Type B pancreatic cell (in vitro differentiated cells): ENCODE data around the gene PLD1. TPM values are rescaled to one million over a fixed set of nuclear protein-coding genes. Genes with fewer than 3 reads are reported as not detected.
"Not testable (repeated sequence)": the region's sequence is repeated elsewhere in the genome, so short reads cannot be mapped to it uniquely, and the experiment has no call there.

Experiments
- DNase-seq: peaks from one replicate; pipeline ENCODE4 v3.0.0; 2021; ENCODE audit warnings: mixed read lengths; ENCODE audit not compliant: unreplicated experiment; ENCODE audit errors: extremely low spot score
- H3K27ac Mint-ChIP-seq: 2 replicates; pipeline ENCODE4 v1.8.0; 2021; ENCODE audit warnings: mild to moderate bottlenecking, mixed read lengths
- H3K27me3 Mint-ChIP-seq: 2 replicates; pipeline ENCODE4 v1.8.0; 2021; ENCODE audit warnings: mixed read lengths
- H3K36me3 Mint-ChIP-seq: 2 replicates; pipeline ENCODE4 v1.8.0; 2021; ENCODE audit warnings: mixed read lengths
- H3K4me1 Mint-ChIP-seq: one replicate; pipeline ENCODE4 v1.8.0; 2021; ENCODE audit warnings: mixed read lengths; ENCODE audit not compliant: unreplicated experiment
- H3K4me3 Mint-ChIP-seq: 2 replicates; pipeline ENCODE4 v1.8.0; 2021; ENCODE audit warnings: mild to moderate bottlenecking, mixed read lengths
- H3K9me3 Mint-ChIP-seq: 2 replicates; pipeline ENCODE4 v1.8.0; 2021; ENCODE audit warnings: mixed read lengths
- total RNA-seq: library from RNA; stranded (reverse); gene quantifications from 2 replicates; pipeline ENCODE4 v1.2.1, GENCODE V29; 2021; ENCODE audit warnings: low replicate concordance
- TF ChIP-seq, protein P1 (sequence below): fragments of 200-600 bp; sonication (generic); conservative IDR thresholded peaks from 2 replicates; pipeline ENCODE4 v1.5.0; 2021; ENCODE audit warnings: antibody characterized with exemption, mild to moderate bottlenecking

Gene PLD1
- total RNA-seq, 1 donor from 2014 or later: 33.3 TPM

DNA sequence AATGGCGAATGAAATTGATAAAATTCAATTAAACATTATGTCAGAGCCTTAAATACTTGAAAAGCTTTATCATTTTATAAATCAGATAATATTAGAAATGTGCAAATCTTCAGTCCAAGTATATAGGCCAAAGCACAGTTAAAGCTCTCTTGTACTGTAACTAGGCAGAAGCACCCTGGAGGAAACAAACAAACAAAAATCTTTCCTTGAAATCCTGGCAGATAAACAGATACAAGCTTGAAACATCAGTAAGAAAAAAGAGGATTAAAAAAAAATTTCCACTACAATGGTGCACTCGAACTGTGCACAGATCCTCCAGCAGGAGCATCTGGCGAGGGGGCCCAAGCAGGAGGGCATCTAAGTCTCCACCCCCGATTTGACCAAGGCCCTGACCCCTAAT lies 166.6 kb downstream of the PLD1 start:
- no peak overlapping the region for H3K27ac Mint-ChIP-seq
- no peak for DNase-seq
- TF ChIP-seq, protein P1, sequence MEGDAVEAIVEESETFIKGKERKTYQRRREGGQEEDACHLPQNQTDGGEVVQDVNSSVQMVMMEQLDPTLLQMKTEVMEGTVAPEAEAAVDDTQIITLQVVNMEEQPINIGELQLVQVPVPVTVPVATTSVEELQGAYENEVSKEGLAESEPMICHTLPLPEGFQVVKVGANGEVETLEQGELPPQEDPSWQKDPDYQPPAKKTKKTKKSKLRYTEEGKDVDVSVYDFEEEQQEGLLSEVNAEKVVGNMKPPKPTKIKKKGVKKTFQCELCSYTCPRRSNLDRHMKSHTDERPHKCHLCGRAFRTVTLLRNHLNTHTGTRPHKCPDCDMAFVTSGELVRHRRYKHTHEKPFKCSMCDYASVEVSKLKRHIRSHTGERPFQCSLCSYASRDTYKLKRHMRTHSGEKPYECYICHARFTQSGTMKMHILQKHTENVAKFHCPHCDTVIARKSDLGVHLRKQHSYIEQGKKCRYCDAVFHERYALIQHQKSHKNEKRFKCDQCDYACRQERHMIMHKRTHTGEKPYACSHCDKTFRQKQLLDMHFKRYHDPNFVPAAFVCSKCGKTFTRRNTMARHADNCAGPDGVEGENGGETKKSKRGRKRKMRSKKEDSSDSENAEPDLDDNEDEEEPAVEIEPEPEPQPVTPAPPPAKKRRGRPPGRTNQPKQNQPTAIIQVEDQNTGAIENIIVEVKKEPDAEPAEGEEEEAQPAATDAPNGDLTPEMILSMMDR: no peak
- H3K36me3 Mint-ChIP-seq: peaks cover 5% of the 10 kb centered on the region
- H3K9me3 Mint-ChIP-seq: no peaks in the 10 kb centered on the region
- no peak overlapping the region for H3K4me3 Mint-ChIP-seq
- no peaks in the 10 kb centered on the region for H3K27me3 Mint-ChIP-seq
- H3K4me1 Mint-ChIP-seq: peaks cover 5% of the 10 kb centered on the region

DNA sequence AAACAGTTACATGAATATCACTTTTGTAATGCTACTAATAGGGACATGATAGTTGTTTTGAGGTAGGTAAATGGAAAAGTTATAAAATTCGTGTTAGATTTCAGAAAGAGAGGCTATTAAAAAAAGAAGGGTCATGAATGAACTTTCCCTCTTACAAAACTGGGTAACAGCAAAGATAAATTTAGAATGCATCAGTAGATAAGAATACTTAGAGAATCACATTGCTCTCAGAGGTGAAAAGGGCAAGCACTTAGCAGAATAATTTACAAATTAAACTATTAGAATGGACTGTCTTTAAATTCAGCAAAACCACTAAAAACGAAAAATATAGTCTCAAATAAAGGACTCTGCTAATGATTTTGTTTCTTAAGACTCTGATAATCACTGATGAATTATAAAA lies 167.2 kb downstream of the PLD1 start:
- peaks cover 5% of the 10 kb centered on the region for H3K36me3 Mint-ChIP-seq
- no peak overlapping the region for H3K4me3 Mint-ChIP-seq
- DNase-seq: no peak
- TF ChIP-seq, protein P1: no peak
- no peaks in the 10 kb centered on the region for H3K27me3 Mint-ChIP-seq
- H3K9me3 Mint-ChIP-seq: no peaks in the 10 kb centered on the region
- H3K27ac Mint-ChIP-seq: no peak overlapping the region
- H3K4me1 Mint-ChIP-seq: peaks cover 5% of the 10 kb centered on the region

DNA sequence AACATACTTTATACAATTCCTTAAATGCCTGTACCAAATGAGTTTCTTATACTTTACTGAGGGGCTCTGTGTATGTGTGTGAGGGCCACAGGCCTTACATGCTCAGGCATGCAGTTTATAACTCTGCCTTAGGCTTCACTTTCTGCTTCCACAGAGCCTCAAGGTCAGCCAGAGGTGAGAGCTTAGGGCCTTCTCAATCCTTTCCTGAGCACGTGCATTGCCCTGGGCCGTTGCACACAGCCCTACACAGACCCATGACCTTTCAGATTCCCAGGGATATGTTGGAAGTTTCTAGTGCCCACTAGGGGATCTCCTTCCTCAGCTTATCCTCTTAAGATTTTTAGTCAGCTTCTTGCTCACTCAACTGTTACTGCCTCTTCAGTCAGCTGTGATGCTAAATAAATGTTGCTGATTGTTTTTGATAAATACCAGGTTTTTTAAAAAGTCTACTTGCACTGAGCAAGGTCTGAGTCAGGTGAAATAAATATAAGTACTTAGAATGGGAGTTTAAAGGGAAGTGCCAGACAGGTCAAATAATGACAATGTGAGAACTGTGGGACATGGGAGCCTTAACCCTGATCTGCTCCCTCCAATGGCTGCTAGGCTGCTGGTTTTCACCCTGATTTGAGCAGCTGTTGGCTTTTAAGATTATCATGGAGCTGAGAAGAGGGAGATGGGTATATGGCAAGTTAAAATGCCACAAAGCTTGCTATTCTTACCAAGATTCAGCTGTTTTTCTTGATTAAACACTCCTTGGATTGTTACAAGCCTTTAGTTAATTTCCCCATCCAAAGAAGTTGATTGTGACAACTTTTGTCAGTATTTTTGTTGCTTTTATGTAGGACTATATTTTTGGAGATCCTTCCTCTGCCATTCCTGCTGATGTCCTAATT lies 169.5 kb downstream of the PLD1 start:
- H3K36me3 Mint-ChIP-seq: peaks cover 5% of the 10 kb centered on the region
- DNase-seq: no peak
- no peak overlapping the region for H3K4me3 Mint-ChIP-seq
- no peaks in the 10 kb centered on the region for H3K9me3 Mint-ChIP-seq
- no peak overlapping the region for H3K27ac Mint-ChIP-seq
- H3K27me3 Mint-ChIP-seq: no peaks in the 10 kb centered on the region
- TF ChIP-seq, protein P1: peak; percentile 39
- H3K4me1 Mint-ChIP-seq: no peaks in the 10 kb centered on the region

DNA sequence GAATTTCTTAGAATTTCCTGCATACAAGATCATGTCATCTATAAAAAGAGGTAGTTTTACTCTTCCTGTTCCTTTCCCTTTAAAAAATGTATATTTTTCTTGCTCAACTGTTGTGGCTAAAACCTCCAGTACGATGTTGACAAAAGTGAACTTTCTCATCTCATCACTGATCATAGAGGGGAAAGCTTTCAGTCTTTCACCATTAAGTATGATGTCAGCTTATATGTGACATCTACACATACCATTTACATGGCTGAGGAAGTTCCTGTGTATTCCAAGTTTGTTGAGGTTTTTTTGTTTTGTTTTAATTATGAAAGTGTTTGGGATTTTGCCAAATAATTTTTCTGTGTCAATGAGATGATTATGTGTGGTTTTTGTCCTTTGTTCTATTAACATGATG lies 173.6 kb downstream of the PLD1 start:
- no peaks in the 10 kb centered on the region for H3K4me1 Mint-ChIP-seq
- H3K9me3 Mint-ChIP-seq: no peaks in the 10 kb centered on the region
- H3K36me3 Mint-ChIP-seq: peaks cover 3% of the 10 kb centered on the region
- H3K27me3 Mint-ChIP-seq: no peaks in the 10 kb centered on the region
- TF ChIP-seq, protein P1: no peak
- H3K27ac Mint-ChIP-seq: no peak overlapping the region
- no peak overlapping the region for H3K4me3 Mint-ChIP-seq
- no peak for DNase-seq

DNA sequence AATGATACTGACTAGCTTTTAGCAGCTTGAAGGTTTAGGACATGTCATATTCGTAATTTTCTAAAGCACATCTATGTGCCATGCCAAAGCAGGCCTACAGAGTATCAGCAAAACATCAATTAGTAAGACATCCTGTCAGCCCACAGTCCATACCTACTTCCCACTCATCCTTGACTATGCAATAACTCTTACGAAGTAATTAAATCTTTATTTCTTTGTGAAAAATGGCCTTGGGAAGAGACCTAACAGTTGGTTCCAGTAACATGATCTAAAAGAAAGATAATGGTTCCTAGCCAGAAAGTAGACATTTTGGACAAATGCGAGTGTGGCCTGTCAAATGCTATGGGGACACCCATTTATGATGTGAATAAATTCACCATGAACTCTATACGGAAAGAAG lies 177.5 kb downstream of the PLD1 start:
- Mint-ChIP-seq H3K9me3 (no peaks in the 10 kb centered on the region), H3K36me3 (no peaks in the 10 kb centered on the region), H3K27ac (no peak overlapping the region), H3K27me3 (no peaks in the 10 kb centered on the region), H3K4me1 (no peaks in the 10 kb centered on the region), H3K4me3 (no peak overlapping the region)
- TF ChIP-seq, protein P1: no peak
- no peak for DNase-seq

DNA sequence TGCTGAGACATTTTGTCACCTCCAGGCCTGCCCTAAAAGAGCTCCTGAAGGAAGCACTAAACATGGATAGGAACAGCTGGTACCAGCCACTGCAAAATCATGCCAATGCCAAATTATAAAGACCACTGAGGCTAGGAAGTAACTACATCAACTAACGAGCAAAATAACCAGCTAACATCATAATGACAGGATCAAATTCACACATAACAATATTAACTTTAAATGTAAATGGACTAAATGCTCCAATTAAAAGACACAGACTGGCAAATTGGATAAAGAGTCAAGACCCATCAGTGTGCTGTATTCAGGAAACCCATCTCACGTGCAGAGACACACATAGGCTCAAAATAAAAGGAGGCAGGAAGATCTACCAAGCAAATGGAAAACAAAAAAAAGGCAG lies 183.5 kb downstream of the PLD1 start:
- not testable (repeated sequence) for H3K27me3 Mint-ChIP-seq, H3K4me3 Mint-ChIP-seq, H3K4me1 Mint-ChIP-seq, H3K27ac Mint-ChIP-seq, H3K36me3 Mint-ChIP-seq, DNase-seq
- peaks cover 13% of the 10 kb centered on the region for H3K9me3 Mint-ChIP-seq
